Calu3 (cell line): ENCODE measurements around the gene TIFAB. TPM values are rescaled to one million over a fixed set of nuclear protein-coding genes. Genes with fewer than 3 reads are reported as not detected.

Source experiments
- BruUV-seq: library from RNA; stranded (reverse); fragments of 400-500 nt; replicated peaks from 2 replicates; lab custom pipeline; 2021; lab: Mats Ljungman, UMichigan
- CTCF ChIA-PET: fragments of 300-600 bp; sonication (Branson Sonifier 250); formaldehyde crosslinking; loops from one replicate; lab custom pipeline; 2022; ENCODE audit warnings: antibody characterized with exemption; lab: Charles Lee
- DNase-seq: peaks from one replicate; pipeline ENCODE4 v3.0.0; 2022
- H3K27ac Mint-ChIP-seq: one replicate; pipeline ENCODE4 v1.8.0; 2022; ENCODE audit warnings: mixed read lengths; ENCODE audit not compliant: unreplicated experiment
- H3K27me3 Mint-ChIP-seq: one replicate; pipeline ENCODE4 v1.8.0; 2022; ENCODE audit warnings: mixed read lengths; ENCODE audit not compliant: unreplicated experiment
- H3K36me3 Mint-ChIP-seq: one replicate; pipeline ENCODE4 v1.8.0; 2022; ENCODE audit warnings: mild to moderate bottlenecking, moderate library complexity, mixed read lengths; ENCODE audit not compliant: insufficient read depth, unreplicated experiment
- H3K4me1 Mint-ChIP-seq: one replicate; pipeline ENCODE4 v1.8.0; 2022; ENCODE audit warnings: mild to moderate bottlenecking, low read depth, mixed read lengths; ENCODE audit not compliant: unreplicated experiment
- H3K4me3 Mint-ChIP-seq: one replicate; pipeline ENCODE4 v1.8.0; 2022; ENCODE audit warnings: mild to moderate bottlenecking, low read depth, moderate library complexity, mixed read lengths; ENCODE audit not compliant: unreplicated experiment
- H3K9me3 Mint-ChIP-seq: one replicate; pipeline ENCODE4 v1.8.0; 2022; ENCODE audit warnings: low read depth, mixed read lengths; ENCODE audit not compliant: unreplicated experiment
- CTCF ChIP-seq: fragments of 200-600 bp; IDR thresholded peaks from one replicate; pipeline ENCODE4 v1.8.0; 2022; ENCODE audit warnings: antibody characterized with exemption; ENCODE audit not compliant: unreplicated experiment
- intact Hi-C: fragments of 100-400 bp; cut with micrococcal nuclease; formaldehyde crosslinking; loops from one replicate; pipeline ENCODE4 v1.10.0; 2022; ENCODE audit not compliant: unreplicated experiment
- total RNA-seq: library from RNA; stranded (reverse); gene quantifications from 2 replicates; pipeline ENCODE4 v1.2.3, GENCODE V29; 2022

The TIFAB gene
- total RNA-seq, 1 experiment from 2014 or later: not detected

- DNase-seq: no peak
- H3K36me3 Mint-ChIP-seq: no peaks in the 10 kb centered on the region
- intact Hi-C loops: no loop called here
- H3K4me1 Mint-ChIP-seq: no peaks in the 10 kb centered on the region
- H3K4me3 Mint-ChIP-seq: no peak overlapping the region
- peaks cover 60% of the 10 kb centered on the region for H3K27me3 Mint-ChIP-seq
- no TSS peak for BruUV-seq
- no peak overlapping the region for H3K27ac Mint-ChIP-seq
- CTCF ChIA-PET: interaction anchor here (0.9 to 1.9 kb wide), 2 partner anchors 11 to 1873 kb away, joined by 6 to 7 read pairs; no protein-coding TSS in a partner anchor
- H3K9me3 Mint-ChIP-seq: no peaks in the 10 kb centered on the region
- TF ChIP-seq CTCF: no peak
Observed at GRCh38 chr5:135436951-135437418, 15.2 kb downstream of the TIFAB start.

- no peak for TF ChIP-seq CTCF
- Mint-ChIP-seq H3K27me3 (peaks cover 59% of the 10 kb centered on the region), H3K27ac (no peak overlapping the region), H3K9me3 (no peaks in the 10 kb centered on the region), H3K4me1 (no peaks in the 10 kb centered on the region), H3K4me3 (no peak overlapping the region), H3K36me3 (no peaks in the 10 kb centered on the region)
- no peak for DNase-seq
- CTCF ChIA-PET: interaction anchor here (1.0 kb wide), 1 partner anchor 22 kb away, joined by 4 read pairs; no protein-coding TSS in a partner anchor
- no TSS peak for BruUV-seq
- intact Hi-C loops: no loop called here
Observed at GRCh38 chr5:135435467-135436330, 16.5 kb downstream of the TIFAB start.

- Mint-ChIP-seq H3K27me3 (peaks cover 64% of the 10 kb centered on the region), H3K9me3 (no peaks in the 10 kb centered on the region), H3K4me3 (no peak overlapping the region), H3K36me3 (no peaks in the 10 kb centered on the region), H3K4me1 (no peaks in the 10 kb centered on the region), H3K27ac (no peak overlapping the region)
- BruUV-seq: no TSS peak
- no peak for TF ChIP-seq CTCF
- intact Hi-C loops: no loop called here
- CTCF ChIA-PET: interaction anchor here (1.5 kb wide), 1 partner anchor 131 kb away, joined by 3 read pairs; no protein-coding TSS in a partner anchor
- DNase-seq: no peak
Observed at GRCh38 chr5:135434591-135435466, 17.3 kb downstream of the TIFAB start.

- no TSS peak for BruUV-seq
- Mint-ChIP-seq H3K4me1 (no peaks in the 10 kb centered on the region), H3K4me3 (no peak overlapping the region), H3K27ac (no peak overlapping the region), H3K27me3 (peaks cover 71% of the 10 kb centered on the region), H3K36me3 (no peaks in the 10 kb centered on the region), H3K9me3 (peaks cover 2% of the 10 kb centered on the region)
- no peak for DNase-seq
- CTCF ChIA-PET: interaction anchor here (1.5 kb wide), 1 partner anchor 132 kb away, joined by 3 read pairs; no protein-coding TSS in a partner anchor
- intact Hi-C loops: no loop called here
- no peak for TF ChIP-seq CTCF
Observed at GRCh38 chr5:135433681-135434426, 18.3 kb downstream of the TIFAB start.
